Spleen (tissue), 7 donors: ENCODE measurements around the gene KIF16B.

ENCODE experiments used
- POLR2A ChIP-seq, 3 donors: fragments of 450-650 bp; IDR thresholded peaks; one replicate each; pipeline ENCODE4 v1.5.1; 2017; ENCODE audit warnings: antibody characterized with exemption in 3 of 3, mild to moderate bottlenecking in 1 of 3
- POLR2AphosphoS5 ChIP-seq, 3 donors: sonication (generic); formaldehyde crosslinking; IDR thresholded peaks; one replicate each; pipeline ENCODE4 v1.5.1; 2017; ENCODE audit warnings: antibody characterized with exemption in 3 of 3
- TF ChIP-seq, protein P1 (sequence below), 11 experiments: fragments of 200-600 bp in 7 of 11; fragments of 450-650 bp in 4 of 11; sonication (generic) in 4 of 11; IDR thresholded peaks in 8 of 11; conservative IDR thresholded peaks in 3 of 11; 1 replicate in 7 of 11; 2 replicates in 4 of 11; pipeline versions ENCODE4 v1.4.0 to v1.8.0; 2016 to 2021; ENCODE audit warnings: antibody characterized with exemption in 11 of 11, inconsistent platforms in 4 of 11, mild to moderate bottlenecking in 1 of 11
- donor health status: DM: no; HTN: no; CAD: no; lungs with moderate emphysema.
- donor health status: DM: no; HTN: no; CAD: no.
- donor health status: DM: no; HTN: no; CAD: no.

DNA sequence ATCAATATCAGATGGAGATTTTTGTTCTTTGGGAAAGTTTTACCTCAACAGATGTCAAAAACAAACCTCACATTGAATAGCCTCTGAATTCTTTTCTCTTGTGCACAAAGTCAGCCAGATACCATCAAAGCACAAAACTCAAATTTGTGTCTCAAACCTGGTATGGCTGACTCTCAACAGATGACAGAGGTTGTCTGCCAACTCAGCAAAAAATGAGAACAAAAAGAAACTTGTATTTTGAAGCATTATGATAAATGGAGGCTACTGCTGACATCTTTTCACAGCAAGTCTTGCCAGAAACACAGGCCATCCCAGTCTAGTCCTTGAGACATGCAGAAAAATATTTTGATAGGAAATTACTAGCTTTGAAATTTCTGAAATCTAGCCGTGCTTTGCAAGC, 79.8 kb downstream of the KIF16B start:
- TF ChIP-seq POLR2A (IDR thresholded peaks at IDR 0.05): no peak
- TF ChIP-seq, protein P1, sequence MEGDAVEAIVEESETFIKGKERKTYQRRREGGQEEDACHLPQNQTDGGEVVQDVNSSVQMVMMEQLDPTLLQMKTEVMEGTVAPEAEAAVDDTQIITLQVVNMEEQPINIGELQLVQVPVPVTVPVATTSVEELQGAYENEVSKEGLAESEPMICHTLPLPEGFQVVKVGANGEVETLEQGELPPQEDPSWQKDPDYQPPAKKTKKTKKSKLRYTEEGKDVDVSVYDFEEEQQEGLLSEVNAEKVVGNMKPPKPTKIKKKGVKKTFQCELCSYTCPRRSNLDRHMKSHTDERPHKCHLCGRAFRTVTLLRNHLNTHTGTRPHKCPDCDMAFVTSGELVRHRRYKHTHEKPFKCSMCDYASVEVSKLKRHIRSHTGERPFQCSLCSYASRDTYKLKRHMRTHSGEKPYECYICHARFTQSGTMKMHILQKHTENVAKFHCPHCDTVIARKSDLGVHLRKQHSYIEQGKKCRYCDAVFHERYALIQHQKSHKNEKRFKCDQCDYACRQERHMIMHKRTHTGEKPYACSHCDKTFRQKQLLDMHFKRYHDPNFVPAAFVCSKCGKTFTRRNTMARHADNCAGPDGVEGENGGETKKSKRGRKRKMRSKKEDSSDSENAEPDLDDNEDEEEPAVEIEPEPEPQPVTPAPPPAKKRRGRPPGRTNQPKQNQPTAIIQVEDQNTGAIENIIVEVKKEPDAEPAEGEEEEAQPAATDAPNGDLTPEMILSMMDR (IDR thresholded peaks at IDR 0.05 in 8 of 11, conservative IDR thresholded peaks at IDR 0.05 in 3 of 11): no peak
- TF ChIP-seq POLR2AphosphoS5 (IDR thresholded peaks at IDR 0.05): no peak
